ENCODE results near the gene MAML2. TPM values are rescaled to one million over a fixed set of nuclear protein-coding genes. Genes with fewer than 3 reads are reported as not detected.

Gene MAML2
- total and polyA plus RNA-seq, 9 of the 15 experiments (the other 6 are each of a cell fraction or from before 2014, with no cell fraction given) = 0.79 to 6.8 (median 4.8) TPM

- TF ChIP-seq RBBP5 (IDR thresholded peaks at IDR 0.05; ENCODE audit: borderline replicate concordance, insufficient read depth, low read length, poor library complexity, severe bottlenecking) = peak; percentile 68
- TF ChIP-seq HBP1 (CRISPR knock-in tag; IDR thresholded peaks at IDR 0.05) = no peak
- TF ChIP-seq MCM3 (IDR thresholded peaks at IDR 0.05) = no peak
- TF ChIP-seq ARNT (IDR thresholded peaks at IDR 0.05) = peak; percentile 68 to 79; a peak in 2 of 4 replicates
- TF ChIP-seq ETV1 (tag; conservative IDR thresholded peaks at IDR 0.05; ENCODE audit: low read depth) = peak; percentile 78
- TF ChIP-seq KDM1A (IDR thresholded peaks at IDR 0.05) = peak; percentile 62 to 75; a peak in 3 of 4 replicates
- TF ChIP-seq CBFA2T2 (conservative IDR thresholded peaks at IDR 0.05) = peak; percentile 78
- no peak for TF ChIP-seq NONO (IDR thresholded peaks at IDR 0.05; ENCODE audit: low read depth in 2 of 2, low read length in 1 of 2)
- peak; percentile 88 for TF ChIP-seq SMARCA4 (IDR thresholded peaks at IDR 0.05)
- peak; percentile 83 for TF ChIP-seq NCOR1 (IDR thresholded peaks at IDR 0.05)
- TF ChIP-seq AFF4 (CRISPR knock-in tag; IDR thresholded peaks at IDR 0.05) = no peak
- no peak for TF ChIP-seq LARP7 (IDR thresholded peaks at IDR 0.05)
- no peak for TF ChIP-seq NKRF (IDR thresholded peaks at IDR 0.05; ENCODE audit: borderline replicate concordance)
- TF ChIP-seq CREB3 (tag; conservative IDR thresholded peaks at IDR 0.05; ENCODE audit: low read depth) = no peak
- peak; percentile 67 for TF ChIP-seq TAL1 (IDR thresholded peaks at IDR 0.05)
- no peak for TF ChIP-seq ZNF354B (CRISPR knock-in tag; IDR thresholded peaks at IDR 0.05)
These were observed 260.7 kb downstream of the MAML2 start (continued) for GRCh38 chr11:96082002-96082899.

Data from K562 (cell line).